ENCODE data around the gene ATL2.
"Not testable (repeated sequence)": the region's sequence is repeated elsewhere in the genome, so short reads cannot be mapped to it uniquely, and the experiment has no call there.

ATL2 gene

GRCh38 chr2:38260972-38261371, 116.1 kb downstream of the ATL2 start:
- H3K4me3 ChIP-seq: no peak overlapping the region
- peak overlapping the region in 1 of 21 experiments; percentile 5 for H3K27ac ChIP-seq

- Histone ChIP-seq H3K27ac (peak overlapping the region in 2 of 21 experiments; percentile 5 to 34), H3K4me3 (no peak overlapping the region)
These were observed 116.6 kb downstream of the ATL2 start for GRCh38 chr2:38260469-38260868.

- Histone ChIP-seq H3K4me3 (no peak overlapping the region), H3K27ac (no peak overlapping the region)
These were observed 117.8 kb downstream of the ATL2 start for GRCh38 chr2:38259311-38259710.

- not testable (repeated sequence) for H3K27ac ChIP-seq, H3K4me3 ChIP-seq
These were observed 119.4 kb downstream of the ATL2 start for GRCh38 chr2:38257680-38258079.

GRCh38 chr2:38256610-38257009, 120.5 kb downstream of the ATL2 start:
- Histone ChIP-seq H3K4me3 (no peak overlapping the region), H3K27ac (no peak overlapping the region)

- H3K4me3 ChIP-seq: no peak overlapping the region
These were observed 121.9 kb downstream of the ATL2 start for GRCh38 chr2:38255211-38255610.

GRCh38 chr2:38254796-38255195, 122.3 kb downstream of the ATL2 start:
- no peak overlapping the region for H3K27ac ChIP-seq
- H3K4me3 ChIP-seq: no peak overlapping the region

More at GRCh38 chr2:38255211-38255610, 121.9 kb downstream of the ATL2 start:
- no peak overlapping the region for H3K27ac ChIP-seq

- no peak overlapping the region for H3K27ac ChIP-seq
- H3K4me3 ChIP-seq: no peak overlapping the region
These were observed 125.1 kb downstream of the ATL2 start for GRCh38 chr2:38251940-38252339.

- H3K27ac ChIP-seq: no peak overlapping the region
- no peak overlapping the region for H3K4me3 ChIP-seq
These were observed 128.4 kb downstream of the ATL2 start for GRCh38 chr2:38248707-38249106.

- Histone ChIP-seq H3K4me3 (no peak overlapping the region), H3K27ac (no peak overlapping the region)
These were observed 128.8 kb downstream of the ATL2 start for GRCh38 chr2:38248255-38248654.

- H3K4me3 ChIP-seq: no peak overlapping the region
- no peak overlapping the region for H3K27ac ChIP-seq
These were observed 131.0 kb downstream of the ATL2 start for GRCh38 chr2:38246105-38246504.

GRCh38 chr2:38245114-38245641, 131.9 kb downstream of the ATL2 start:
- Histone ChIP-seq H3K4me3 (no peak overlapping the region), H3K27ac (no peak overlapping the region)

- peak overlapping the region in 1 of 21 experiments; percentile 29 for H3K27ac ChIP-seq
- H3K4me3 ChIP-seq: no peak overlapping the region
These were observed 132.8 kb downstream of the ATL2 start for GRCh38 chr2:38244301-38244700.

Measured in skin epidermis (tissue), 12 donors.